Measurements from ENCODE around the gene FKBP6.
"Not testable (repeated sequence)": the region's sequence is repeated elsewhere in the genome, so short reads cannot be mapped to it uniquely, and the experiment has no call there.

The FKBP6 gene

GRCh38 chr7:73324081-73324845 is 3.7 kb upstream of the FKBP6 start:
- peak; percentile 79 for DNase-seq (ENCODE audit: low spot score)

- not testable (repeated sequence) for DNase-seq (ENCODE audit: low spot score)
Observed at GRCh38 chr7:73325424-73325823, 2.5 kb upstream of the FKBP6 start.

GRCh38 chr7:73327449-73327848 is 512 bp upstream of the FKBP6 start:
- not testable (repeated sequence) for DNase-seq (ENCODE audit: low spot score)

- DNase-seq (ENCODE audit: low spot score): no peak
Observed at GRCh38 chr7:73328696-73329095, 735 bp downstream of the FKBP6 start.

- DNase-seq (ENCODE audit: low spot score): no peak
Observed at GRCh38 chr7:73329861-73330581, 2.1 kb downstream of the FKBP6 start.

- DNase-seq (ENCODE audit: low spot score): no peak
Observed at GRCh38 chr7:73330772-73331171, 2.8 kb downstream of the FKBP6 start.

DNA sequence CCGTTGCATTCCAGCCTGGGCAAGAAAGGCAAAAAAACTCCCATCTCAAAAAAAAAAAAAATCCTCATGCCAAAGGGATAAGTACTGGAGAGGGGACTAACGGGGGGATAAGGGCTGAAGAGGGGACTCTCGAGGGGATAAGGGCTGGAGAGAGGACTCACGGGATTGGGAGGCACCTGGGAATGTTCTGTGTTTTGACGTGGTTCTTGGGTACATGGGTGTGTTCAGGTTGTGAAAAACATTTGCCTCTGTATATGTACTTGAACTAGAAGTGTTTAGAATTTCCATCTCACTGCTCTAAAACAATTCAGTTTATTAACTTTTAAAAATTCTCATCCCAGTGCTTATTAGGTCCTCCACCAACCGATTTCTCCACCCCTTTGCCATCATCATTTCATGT is 4.5 kb downstream of the FKBP6 start:
- DNase-seq (ENCODE audit: low spot score): no peak

DNA sequence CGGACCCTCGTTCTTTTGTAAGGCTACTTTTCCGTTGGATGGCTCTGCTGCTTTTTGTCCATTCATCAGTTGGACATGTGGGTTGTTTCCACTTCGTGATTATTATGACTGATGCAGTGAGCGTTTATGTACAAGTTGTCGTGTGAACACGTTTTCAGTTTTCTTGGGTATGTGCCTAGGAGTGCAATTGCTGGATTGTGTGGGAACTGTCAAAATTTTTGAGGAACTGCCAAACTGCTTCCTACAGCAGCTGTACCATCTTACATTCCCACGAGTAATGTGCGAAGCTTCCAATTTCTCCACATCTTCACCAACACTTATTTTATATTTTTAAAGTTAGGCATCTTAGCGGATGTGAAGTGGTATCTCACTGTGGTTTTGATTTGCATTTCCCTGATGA is 10.4 kb downstream of the FKBP6 start:
- DNase-seq (ENCODE audit: low spot score): no peak

GRCh38 chr7:73340514-73340913 is 12.6 kb downstream of the FKBP6 start:
- DNase-seq (ENCODE audit: low spot score): no peak

GRCh38 chr7:73341877-73342276 is 13.9 kb downstream of the FKBP6 start:
- DNase-seq (ENCODE audit: low spot score): peak; percentile 95

GRCh38 chr7:73342645-73343044 is 14.7 kb downstream of the FKBP6 start:
- peak; percentile 88 for DNase-seq (ENCODE audit: low spot score)

GRCh38 chr7:73343671-73344380 is 15.9 kb downstream of the FKBP6 start:
- DNase-seq (ENCODE audit: low spot score): peak; percentile 47

DNA sequence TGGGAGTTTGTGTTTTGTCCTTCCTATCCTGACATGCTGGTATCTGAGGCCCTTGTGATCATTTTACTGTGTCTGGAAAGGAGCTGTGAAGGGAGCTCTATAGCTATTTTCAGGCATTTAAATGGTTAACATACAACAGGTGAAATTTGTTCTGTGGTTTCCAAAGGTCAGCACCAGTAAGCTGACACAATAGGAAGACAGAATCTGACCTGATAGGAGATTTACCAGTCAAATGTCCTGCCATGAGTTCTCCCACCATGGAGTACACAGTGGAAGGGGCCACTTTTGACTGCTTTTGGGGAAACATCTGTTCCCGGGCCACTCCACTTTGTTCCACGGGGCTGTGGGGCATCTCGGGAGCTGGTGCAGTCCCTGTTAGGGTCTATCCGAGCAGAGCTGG is 17.6 kb downstream of the FKBP6 start:
- DNase-seq (ENCODE audit: low spot score): no peak

DNA sequence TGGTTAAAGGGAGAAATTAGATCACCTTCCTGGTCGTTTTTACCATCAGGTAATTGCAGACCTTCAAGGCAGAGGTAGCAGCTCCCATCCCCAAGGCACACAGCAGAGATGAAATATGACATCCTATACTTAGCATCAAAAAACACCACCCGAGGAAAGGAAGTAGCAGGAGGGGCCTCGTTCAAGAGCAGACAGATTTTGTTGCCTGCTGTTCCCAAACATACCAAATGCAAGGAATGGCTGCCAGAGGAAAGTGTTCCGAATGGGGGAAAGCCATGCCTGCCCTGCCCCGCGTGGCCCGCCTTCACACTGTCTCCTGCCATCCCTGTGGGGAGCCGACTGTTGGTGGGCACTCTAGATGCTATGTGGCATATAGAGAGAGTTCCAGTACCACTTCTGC is 18.0 kb downstream of the FKBP6 start:
- no peak for DNase-seq (ENCODE audit: low spot score)

DNA sequence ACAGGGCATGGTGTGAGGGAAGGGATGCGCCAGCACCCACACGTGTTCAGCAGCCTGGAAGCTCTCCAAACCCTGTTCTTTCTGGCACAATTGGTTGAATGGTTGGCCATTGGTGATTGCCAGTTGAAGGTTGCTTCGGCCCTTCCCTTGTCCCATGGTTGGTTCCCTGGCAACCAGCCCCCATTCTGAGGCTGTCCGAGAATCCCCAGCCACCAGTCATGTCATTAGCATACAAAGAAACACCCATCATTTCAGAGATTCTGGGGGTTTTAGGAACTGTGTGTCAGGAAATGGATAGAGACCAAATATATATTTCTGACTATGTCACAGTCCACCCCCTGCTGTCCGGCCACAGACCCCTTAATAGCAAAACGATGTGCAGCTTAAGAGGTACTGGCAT is 21.8 kb downstream of the FKBP6 start:
- DNase-seq (ENCODE audit: low spot score): no peak

- no peak for DNase-seq (ENCODE audit: low spot score)
Observed at GRCh38 chr7:73350306-73351068, 22.5 kb downstream of the FKBP6 start.

GRCh38 chr7:73351447-73352167 is 23.6 kb downstream of the FKBP6 start:
- no peak for DNase-seq (ENCODE audit: low spot score)

GRCh38 chr7:73352784-73353183 is 24.8 kb downstream of the FKBP6 start:
- DNase-seq (ENCODE audit: low spot score): no peak

GRCh38 chr7:73353243-73353642 is 25.3 kb downstream of the FKBP6 start:
- DNase-seq (ENCODE audit: low spot score): no peak

- DNase-seq (ENCODE audit: low spot score): no peak
Observed at GRCh38 chr7:73354196-73354595, 26.2 kb downstream of the FKBP6 start.

- no peak for DNase-seq (ENCODE audit: low spot score)
Observed at GRCh38 chr7:73354821-73355220, 26.9 kb downstream of the FKBP6 start.

GRCh38 chr7:73356159-73356558 is 28.2 kb downstream of the FKBP6 start:
- no peak for DNase-seq (ENCODE audit: low spot score)

All from COLO829 (cell line).